ENCODE results near the gene NEU2. TPM values are rescaled to one million over a fixed set of nuclear protein-coding genes. Genes with fewer than 3 reads are reported as not detected.

The NEU2 gene
- total RNA-seq, 1 experiment from 2014 or later, result not detected

- BruUV-seq (replicated peaks), result no TSS peak
Measured at GRCh38 chr2:233023761-233024410, 8.6 kb upstream of the NEU2 start.

GRCh38 chr2:233025706-233026105 lies 6.8 kb upstream of the NEU2 start:
- intact Hi-C loops (cut with micrococcal nuclease; ENCODE audit: unreplicated experiment), result loop anchor here (1.0 to 5.0 kb wide), 8 partner anchors 37 to 222 kb away; no protein-coding TSS in a partner anchor
- ChIA-PET CTCF (interaction anchor here (0.7 to 1.0 kb wide), 2 partner anchors 28 to 198 kb away, joined by 3 to 5 read pairs; no protein-coding TSS in a partner anchor), POLR2A (ENCODE audit: unreplicated experiment) (interaction anchor here (0.6 to 0.7 kb wide), 3 partner anchors 57 to 169 kb away, joined by 4 to 7 read pairs (median 5); no protein-coding TSS in a partner anchor)
- Histone ChIP-seq H3F3A (ENCODE audit: insufficient read depth, low read depth) (peaks cover 45% of the 10 kb centered on the region), H3K9me2 (ENCODE audit: insufficient read depth) (no peaks in the 10 kb centered on the region), H3K4me1 (replicated peaks; ENCODE audit: insufficient read depth) (peaks cover 45% of the 10 kb centered on the region), H3K36me3 (ENCODE audit: low read depth) (no peaks in the 10 kb centered on the region), H3K4me3 (no peak overlapping the region), H3K79me2 (ENCODE audit: low read depth) (no peaks in the 10 kb centered on the region), H2AFZ (no peak overlapping the region), H3K9me3 (ENCODE audit: insufficient read depth, low read depth) (no peaks in the 10 kb centered on the region), H3K27me3 (ENCODE audit: insufficient read depth, low read depth) (no peaks in the 10 kb centered on the region), H4K20me1 (ENCODE audit: insufficient read depth) (no peaks in the 10 kb centered on the region), H3K27ac (peak overlapping the region; percentile 72), H3K4me2 (peak overlapping the region; percentile 56)
- BruUV-seq (replicated peaks), result no TSS peak
- TF ChIP-seq, protein P1, sequence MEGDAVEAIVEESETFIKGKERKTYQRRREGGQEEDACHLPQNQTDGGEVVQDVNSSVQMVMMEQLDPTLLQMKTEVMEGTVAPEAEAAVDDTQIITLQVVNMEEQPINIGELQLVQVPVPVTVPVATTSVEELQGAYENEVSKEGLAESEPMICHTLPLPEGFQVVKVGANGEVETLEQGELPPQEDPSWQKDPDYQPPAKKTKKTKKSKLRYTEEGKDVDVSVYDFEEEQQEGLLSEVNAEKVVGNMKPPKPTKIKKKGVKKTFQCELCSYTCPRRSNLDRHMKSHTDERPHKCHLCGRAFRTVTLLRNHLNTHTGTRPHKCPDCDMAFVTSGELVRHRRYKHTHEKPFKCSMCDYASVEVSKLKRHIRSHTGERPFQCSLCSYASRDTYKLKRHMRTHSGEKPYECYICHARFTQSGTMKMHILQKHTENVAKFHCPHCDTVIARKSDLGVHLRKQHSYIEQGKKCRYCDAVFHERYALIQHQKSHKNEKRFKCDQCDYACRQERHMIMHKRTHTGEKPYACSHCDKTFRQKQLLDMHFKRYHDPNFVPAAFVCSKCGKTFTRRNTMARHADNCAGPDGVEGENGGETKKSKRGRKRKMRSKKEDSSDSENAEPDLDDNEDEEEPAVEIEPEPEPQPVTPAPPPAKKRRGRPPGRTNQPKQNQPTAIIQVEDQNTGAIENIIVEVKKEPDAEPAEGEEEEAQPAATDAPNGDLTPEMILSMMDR (conservative IDR thresholded peaks at IDR 0.05), result no peak
- no peak for TF ChIP-seq EZH2 (IDR thresholded peaks at IDR 0.05; ENCODE audit: low read depth)
- peak in 1 of 2 experiments; percentile 45 for DNase-seq

More at GRCh38 chr2:233023761-233024410, 8.6 kb upstream of the NEU2 start:
- Histone ChIP-seq H3K9me3 (ENCODE audit: insufficient read depth, low read depth) (peaks cover 2% of the 10 kb centered on the region; the same call in 1 of the 2 replicates), H3K79me2 (ENCODE audit: low read depth) (no peaks in the 10 kb centered on the region), H3K27ac (no peak overlapping the region), H3K27me3 (ENCODE audit: insufficient read depth, low read depth) (no peaks in the 10 kb centered on the region), H3K4me3 (no peak overlapping the region), H3K4me2 (no peak overlapping the region), H3K4me1 (replicated peaks; ENCODE audit: insufficient read depth) (peaks cover 45% of the 10 kb centered on the region), H3F3A (ENCODE audit: insufficient read depth, low read depth) (peaks cover 45% of the 10 kb centered on the region), H3K9me2 (ENCODE audit: insufficient read depth) (no peaks in the 10 kb centered on the region), H3K36me3 (ENCODE audit: low read depth) (no peaks in the 10 kb centered on the region), H2AFZ (no peak overlapping the region), H4K20me1 (ENCODE audit: insufficient read depth) (no peaks in the 10 kb centered on the region)
- POLR2A ChIA-PET (ENCODE audit: unreplicated experiment), result interaction anchor here (0.5 kb wide), 1 partner anchor 170 kb away, joined by 3 read pairs; no protein-coding TSS in a partner anchor
- CTCF ChIA-PET, result no interaction called here
- TF ChIP-seq EZH2 (IDR thresholded peaks at IDR 0.05; ENCODE audit: low read depth), result no peak
- TF ChIP-seq, protein P1 (conservative IDR thresholded peaks at IDR 0.05), result no peak
- intact Hi-C loops (cut with micrococcal nuclease; ENCODE audit: unreplicated experiment), result no loop called here
- no peak for DNase-seq

- no TSS peak for BruUV-seq (replicated peaks)
- Histone ChIP-seq H2AFZ (no peak overlapping the region), H3K9me3 (ENCODE audit: insufficient read depth, low read depth) (no peaks in the 10 kb centered on the region), H3K9me2 (ENCODE audit: insufficient read depth) (no peaks in the 10 kb centered on the region), H3K4me3 (no peak overlapping the region), H3K4me1 (replicated peaks; ENCODE audit: insufficient read depth) (peaks cover 45% of the 10 kb centered on the region), H3K4me2 (peak overlapping the region; percentile 56), H3F3A (ENCODE audit: insufficient read depth, low read depth) (peaks cover 49% of the 10 kb centered on the region), H3K27me3 (ENCODE audit: insufficient read depth, low read depth) (no peaks in the 10 kb centered on the region), H3K36me3 (ENCODE audit: low read depth) (no peaks in the 10 kb centered on the region), H3K79me2 (ENCODE audit: low read depth) (no peaks in the 10 kb centered on the region), H3K27ac (peak overlapping the region; percentile 72), H4K20me1 (ENCODE audit: insufficient read depth) (no peaks in the 10 kb centered on the region)
- peak; percentile 69 to 97 for DNase-seq
- TF ChIP-seq, protein P1 (conservative IDR thresholded peaks at IDR 0.05), result peak; percentile 51
- TF ChIP-seq EZH2 (IDR thresholded peaks at IDR 0.05; ENCODE audit: low read depth), result no peak
- intact Hi-C loops (cut with micrococcal nuclease; ENCODE audit: unreplicated experiment), result loop anchor here (1.0 to 5.0 kb wide), 8 partner anchors 38 to 221 kb away; no protein-coding TSS in a partner anchor
- POLR2A ChIA-PET (ENCODE audit: unreplicated experiment), result interaction anchor here (0.6 to 0.7 kb wide), 2 partner anchors 57 to 140 kb away, joined by 4 to 7 read pairs; no protein-coding TSS in a partner anchor
- CTCF ChIA-PET, result interaction anchor here (0.7 kb wide), 1 partner anchor 197 kb away, joined by 5 read pairs; no protein-coding TSS in a partner anchor
Measured at GRCh38 chr2:233026198-233026813, 6.2 kb upstream of the NEU2 start.
